Natural killer cell (primary cell): ENCODE measurements around the gene NAV2. TPM values are rescaled to one million over a fixed set of nuclear protein-coding genes. Genes with fewer than 3 reads are reported as not detected.

ENCODE experiments used
- ATAC-seq, 3 donors: fragments of 150-1000 bp in 2 of 3; fragments of 200-7000 bp in 1 of 3; cut with Tn5 transposase; 1 replicate in 1 of 3; 2 replicates in 2 of 3; pipeline ENCODE4 v1.10.0; 2021; ENCODE audit warnings: mild to moderate bottlenecking in 2 of 3, moderate library complexity in 2 of 3
- DNase-seq, 2 donors: peaks; one replicate each; pipeline versions ENCODE4 v3.0.0 to v3.0.0-alpha.2; 2013 to 2021; ENCODE audit warnings: mixed read lengths in 1 of 2
- H3K27ac ChIP-seq: one replicate; pipeline ENCODE4 v1.5.1; 2013; ENCODE audit warnings: mild to moderate bottlenecking, low read length
- H3K27me3 ChIP-seq: one replicate; pipeline ENCODE4 v1.6.1; 2013; ENCODE audit warnings: low read length; ENCODE audit not compliant: control insufficient read depth, insufficient read depth
- H3K36me3 ChIP-seq: one replicate; pipeline ENCODE4 v1.6.1; 2013; ENCODE audit warnings: low read length; ENCODE audit not compliant: control insufficient read depth, insufficient read depth
- H3K4me1 ChIP-seq: one replicate; pipeline ENCODE4 v1.6.1; 2013; ENCODE audit warnings: low read length; ENCODE audit not compliant: control insufficient read depth, insufficient read depth
- H3K4me3 ChIP-seq: one replicate; pipeline ENCODE4 v1.5.1; 2013; ENCODE audit warnings: low read length
- H3K9me3 ChIP-seq: one replicate; pipeline ENCODE4 v1.6.1; 2013; ENCODE audit warnings: low read length; ENCODE audit not compliant: control insufficient read depth, insufficient read depth
- H3K27ac Mint-ChIP-seq, 2 donors: one replicate each; pipeline ENCODE4 v1.8.0; 2022; ENCODE audit warnings: mild to moderate bottlenecking in 2 of 2, mixed read lengths in 2 of 2, moderate library complexity in 1 of 2
- H3K27me3 Mint-ChIP-seq, 2 donors: one replicate each; pipeline ENCODE4 v1.8.0; 2022; ENCODE audit warnings: low read depth in 2 of 2, mixed read lengths in 2 of 2
- H3K36me3 Mint-ChIP-seq: one replicate; pipeline ENCODE4 v1.8.0; 2022; ENCODE audit warnings: mixed read lengths
- H3K4me1 Mint-ChIP-seq, 2 donors: one replicate each; pipeline ENCODE4 v1.8.0; 2022; ENCODE audit warnings: mixed read lengths in 2 of 2
- H3K4me3 Mint-ChIP-seq: one replicate; pipeline ENCODE4 v1.8.0; 2022; ENCODE audit warnings: mild to moderate bottlenecking, moderate library complexity, mixed read lengths
- H3K9me3 Mint-ChIP-seq, 2 donors: one replicate each; pipeline ENCODE4 v1.8.0; 2022; ENCODE audit warnings: mixed read lengths in 2 of 2
- WGBS: methylation state at CpG from one replicate; pipeline ENCODE4 v1.1.7; 2013; ENCODE audit warnings: missing lambda C conversion rate; ENCODE audit not compliant: insufficient coverage; 5-methylcytosine and 5-hydroxymethylcytosine counted together
- intact Hi-C: fragments of 100-400 bp; cut with micrococcal nuclease; formaldehyde crosslinking; loops from one replicate; pipeline ENCODE4 v1.14.2; 2022
- total RNA-seq, 4 donors: library from RNA; stranded (reverse); fragments of 120-200 nt in 1 of 4; gene quantifications; one replicate each; pipeline versions ENCODE4 v1.2.3 to v1.2.4, GENCODE V29; 2013 to 2022
- TF ChIP-seq, protein P1 (sequence below): fragments of 200-600 bp; IDR thresholded peaks from one replicate; pipeline ENCODE4 v1.8.0; 2022; ENCODE audit warnings: antibody characterized with exemption

NAV2 gene
- total RNA-seq, 3 donors from 2014 or later (not counting 1 experiment from before 2014, with no cell fraction given), result 0.14 to 1.6 (median 0.43) TPM

DNA sequence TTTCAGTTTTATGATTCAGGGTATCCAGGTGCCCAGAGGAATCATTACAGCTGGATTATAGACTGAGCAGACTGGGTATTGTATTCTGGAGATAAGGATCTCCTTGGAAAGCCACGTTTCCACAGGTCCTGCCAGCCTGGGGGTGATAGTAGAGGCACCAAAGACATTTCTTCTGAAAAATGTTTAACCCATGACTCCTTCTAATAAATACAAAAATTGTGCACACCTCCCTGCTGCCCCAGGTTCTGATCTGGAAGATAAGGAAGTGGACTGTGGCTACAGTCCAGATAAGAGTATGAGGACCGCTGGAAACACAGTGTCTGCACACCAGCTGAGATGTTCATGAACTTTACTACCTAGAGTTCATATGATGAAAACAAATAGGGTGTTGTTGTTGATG lies 255.2 kb downstream of the NAV2 start:
- DNase-seq (no peak), ATAC-seq (no peak)
- Histone ChIP-seq H3K27ac (no peak overlapping the region), H3K4me3 (no peak overlapping the region), H3K4me1 (peaks cover 53% of the 10 kb centered on the region), H3K36me3 (no peaks in the 10 kb centered on the region), H3K9me3 (no peaks in the 10 kb centered on the region), H3K27me3 (peaks cover 16% of the 10 kb centered on the region)
- H3K27me3 Mint-ChIP-seq, result peaks cover 42 to 56% of the 10 kb centered on the region in 2 donors
- no peaks in the 10 kb centered on the region for H3K36me3 Mint-ChIP-seq
- no peak overlapping the region for H3K4me3 Mint-ChIP-seq
- H3K27ac Mint-ChIP-seq, result no peak overlapping the region
- WGBS, result 51% methylated on average over 2 of the region's 2 CpGs
- peaks cover 69 to 74% of the 10 kb centered on the region in 2 donors for H3K4me1 Mint-ChIP-seq
- intact Hi-C loops, result no loop called here
- TF ChIP-seq, protein P1, sequence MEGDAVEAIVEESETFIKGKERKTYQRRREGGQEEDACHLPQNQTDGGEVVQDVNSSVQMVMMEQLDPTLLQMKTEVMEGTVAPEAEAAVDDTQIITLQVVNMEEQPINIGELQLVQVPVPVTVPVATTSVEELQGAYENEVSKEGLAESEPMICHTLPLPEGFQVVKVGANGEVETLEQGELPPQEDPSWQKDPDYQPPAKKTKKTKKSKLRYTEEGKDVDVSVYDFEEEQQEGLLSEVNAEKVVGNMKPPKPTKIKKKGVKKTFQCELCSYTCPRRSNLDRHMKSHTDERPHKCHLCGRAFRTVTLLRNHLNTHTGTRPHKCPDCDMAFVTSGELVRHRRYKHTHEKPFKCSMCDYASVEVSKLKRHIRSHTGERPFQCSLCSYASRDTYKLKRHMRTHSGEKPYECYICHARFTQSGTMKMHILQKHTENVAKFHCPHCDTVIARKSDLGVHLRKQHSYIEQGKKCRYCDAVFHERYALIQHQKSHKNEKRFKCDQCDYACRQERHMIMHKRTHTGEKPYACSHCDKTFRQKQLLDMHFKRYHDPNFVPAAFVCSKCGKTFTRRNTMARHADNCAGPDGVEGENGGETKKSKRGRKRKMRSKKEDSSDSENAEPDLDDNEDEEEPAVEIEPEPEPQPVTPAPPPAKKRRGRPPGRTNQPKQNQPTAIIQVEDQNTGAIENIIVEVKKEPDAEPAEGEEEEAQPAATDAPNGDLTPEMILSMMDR, result no peak
- no peaks in the 10 kb centered on the region for H3K9me3 Mint-ChIP-seq

DNA sequence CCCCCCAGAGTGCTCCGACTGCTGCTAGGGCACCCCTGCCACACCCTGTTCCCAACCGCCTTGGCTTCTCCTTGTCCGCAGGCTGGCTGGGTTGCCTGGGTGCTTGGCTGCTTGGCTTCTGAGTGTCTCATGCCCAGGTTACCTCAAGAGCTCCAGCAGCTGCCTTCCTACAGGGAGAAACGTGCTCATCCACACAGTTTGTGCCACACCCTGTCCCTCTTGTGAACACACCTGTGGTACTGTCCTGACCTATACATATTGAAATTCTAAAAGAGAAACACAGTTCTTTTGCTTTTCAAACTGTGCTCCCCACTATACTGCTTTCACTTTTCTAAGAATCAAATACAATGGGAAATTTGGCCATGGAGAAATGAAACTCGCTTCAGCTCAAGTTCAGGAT lies 256.2 kb downstream of the NAV2 start:
- no peak for ATAC-seq
- H3K9me3 Mint-ChIP-seq, result no peaks in the 10 kb centered on the region
- peaks cover 17% of the 10 kb centered on the region for H3K27me3 ChIP-seq
- peaks cover 41 to 52% of the 10 kb centered on the region in 2 donors for H3K27me3 Mint-ChIP-seq
- intact Hi-C loops, result no loop called here
- H3K36me3 Mint-ChIP-seq, result no peaks in the 10 kb centered on the region
- peaks cover 61 to 68% of the 10 kb centered on the region in 2 donors for H3K4me1 Mint-ChIP-seq
- no peak for DNase-seq
- H3K9me3 ChIP-seq, result no peaks in the 10 kb centered on the region
- H3K4me3 ChIP-seq, result no peak overlapping the region
- H3K36me3 ChIP-seq, result no peaks in the 10 kb centered on the region
- 87% methylated on average over 5 of the region's 5 CpGs for WGBS
- no peak overlapping the region for H3K27ac Mint-ChIP-seq
- TF ChIP-seq, protein P1, result no peak
- no peak overlapping the region for H3K27ac ChIP-seq
- peaks cover 44% of the 10 kb centered on the region for H3K4me1 ChIP-seq
- no peak overlapping the region for H3K4me3 Mint-ChIP-seq

DNA sequence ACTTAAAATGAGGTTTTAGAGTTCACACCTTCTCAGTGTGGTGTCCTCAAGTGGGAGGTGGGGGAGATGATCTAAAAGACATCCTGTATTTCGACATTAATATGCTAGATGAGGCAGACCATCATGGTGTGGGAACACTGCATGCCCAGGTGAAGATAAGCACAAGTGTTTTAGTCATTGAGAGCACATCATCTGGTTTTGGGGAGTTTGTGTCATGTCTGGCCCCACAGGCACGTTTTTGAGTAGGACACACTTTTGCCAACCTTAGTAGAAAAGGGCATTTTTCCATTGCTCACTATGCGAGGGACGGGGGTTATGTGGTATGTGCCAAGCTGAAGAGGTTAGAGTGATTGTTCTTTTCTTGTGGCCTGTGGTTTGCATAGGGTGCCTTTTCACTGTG lies 258.3 kb downstream of the NAV2 start:
- no peaks in the 10 kb centered on the region for H3K36me3 ChIP-seq
- peak; percentile 36 to 42 for DNase-seq
- no peak overlapping the region for H3K27ac ChIP-seq
- peaks cover 21% of the 10 kb centered on the region for H3K27me3 ChIP-seq
- ATAC-seq, result peak; percentile 77 to 90 (median 82)
- Mint-ChIP-seq H3K4me1 (peaks cover 46 to 52% of the 10 kb centered on the region in 2 donors), H3K9me3 (no peaks in the 10 kb centered on the region), H3K4me3 (peak overlapping the region; percentile 88), H3K36me3 (no peaks in the 10 kb centered on the region), H3K27ac (peak overlapping the region; percentile 81 to 84), H3K27me3 (peaks cover 48 to 59% of the 10 kb centered on the region in 2 donors)
- no peaks in the 10 kb centered on the region for H3K9me3 ChIP-seq
- intact Hi-C loops, result loop anchor here (5.0 kb wide), 1 partner anchor 116 kb away; no protein-coding TSS in a partner anchor
- TF ChIP-seq, protein P1, result no peak
- H3K4me1 ChIP-seq, result peaks cover 32% of the 10 kb centered on the region
- no peak overlapping the region for H3K4me3 ChIP-seq
- 8% methylated on average over 4 of the region's 4 CpGs for WGBS

DNA sequence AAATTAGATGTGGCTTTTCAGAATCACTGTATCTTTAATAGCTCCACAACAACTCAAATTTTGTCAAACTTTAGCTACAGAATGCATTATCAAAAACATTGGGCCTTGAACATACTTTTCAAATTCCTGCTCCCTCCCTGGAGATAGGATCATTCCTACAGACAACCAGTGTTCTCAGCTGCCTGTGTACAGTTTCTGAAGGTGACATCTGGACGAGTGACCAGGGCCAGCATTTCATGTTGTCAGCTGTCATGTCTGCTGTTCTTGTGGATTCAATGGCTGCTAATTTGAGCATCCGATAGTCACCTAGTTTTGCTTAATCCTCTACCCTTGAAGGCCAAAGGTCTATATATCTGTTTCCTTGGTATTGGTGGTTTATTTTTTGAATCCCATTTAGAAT lies 259.5 kb downstream of the NAV2 start:
- peak overlapping the region; percentile 28 for H3K4me3 Mint-ChIP-seq
- H3K27me3 Mint-ChIP-seq, result peaks cover 48 to 59% of the 10 kb centered on the region in 2 donors
- WGBS, result 95% methylated on average over 1 of the region's 2 CpGs
- no peaks in the 10 kb centered on the region for H3K36me3 ChIP-seq
- H3K27ac Mint-ChIP-seq, result no peak overlapping the region
- intact Hi-C loops, result loop anchor here (5.0 kb wide), 1 partner anchor 115 kb away; no protein-coding TSS in a partner anchor
- H3K4me1 Mint-ChIP-seq, result peaks cover 38 to 45% of the 10 kb centered on the region in 2 donors
- no peak overlapping the region for H3K27ac ChIP-seq
- DNase-seq (no peak), ATAC-seq (no peak)
- no peaks in the 10 kb centered on the region for H3K9me3 ChIP-seq
- H3K4me1 ChIP-seq, result peaks cover 32% of the 10 kb centered on the region
- no peaks in the 10 kb centered on the region for H3K9me3 Mint-ChIP-seq
- H3K4me3 ChIP-seq, result no peak overlapping the region
- peaks cover 26% of the 10 kb centered on the region for H3K27me3 ChIP-seq
- TF ChIP-seq, protein P1, result no peak
- H3K36me3 Mint-ChIP-seq, result no peaks in the 10 kb centered on the region
